PC-9 (cell line): ENCODE measurements around the gene HELZ. TPM values are rescaled to one million over a fixed set of nuclear protein-coding genes. Genes with fewer than 3 reads are reported as not detected.
"Not testable (repeated sequence)": the region's sequence is repeated elsewhere in the genome, so short reads cannot be mapped to it uniquely, and the experiment has no call there.

Experiments
- BruUV-seq: library from RNA; stranded (reverse); fragments of 400-500 nt; replicated peaks from 2 replicates; lab custom pipeline; 2021; lab: Mats Ljungman, UMichigan
- CTCF ChIA-PET: fragments of 300-600 bp; sonication (Branson Sonifier 250); formaldehyde crosslinking; loops from one replicate; lab custom pipeline; 2022; ENCODE audit warnings: antibody characterized with exemption; lab: Charles Lee
- POLR2A ChIA-PET: fragments of 300-600 bp; sonication (Branson Sonifier 250); formaldehyde crosslinking; loops from one replicate; lab custom pipeline; 2022; ENCODE audit warnings: antibody characterized with exemption; ENCODE audit not compliant: unreplicated experiment; lab: Charles Lee
- DNase-seq, 2 experiments: peaks; one replicate each; pipeline versions ENCODE4 v3.0.0 to v3.0.0-alpha.2; 2015 to 2022; ENCODE audit warnings: mixed read lengths in 1 of 2
- H2AFZ ChIP-seq: fragments of 200-600 bp; sonication (generic); 2 replicates; pipeline ENCODE4 v1.8.1; 2017; ENCODE audit warnings: antibody characterized with exemption
- H3F3A ChIP-seq: fragments of 200-600 bp; sonication (generic); 2 replicates; pipeline ENCODE4 v1.8.1; 2017; ENCODE audit warnings: antibody characterized with exemption, mild to moderate bottlenecking, low read depth; ENCODE audit not compliant: insufficient read depth
- H3K27ac ChIP-seq: fragments of 200-600 bp; sonication (generic); 2 replicates; pipeline ENCODE4 v1.6.1; 2016; ENCODE audit warnings: mixed run types
- H3K27me3 ChIP-seq: fragments of 200-600 bp; sonication (generic); 2 replicates; pipeline ENCODE4 v1.6.1; 2016; ENCODE audit warnings: low read depth, mixed run types; ENCODE audit not compliant: insufficient read depth
- H3K36me3 ChIP-seq: fragments of 200-600 bp; sonication (generic); 2 replicates; pipeline ENCODE4 v1.6.1; 2016; ENCODE audit warnings: low read depth, mixed run types
- H3K4me1 ChIP-seq: fragments of 200-600 bp; sonication (generic); replicated peaks from 2 replicates; pipeline ENCODE4 v1.6.1; 2016; ENCODE audit warnings: mixed run types; ENCODE audit not compliant: insufficient read depth
- H3K4me2 ChIP-seq: fragments of 200-600 bp; sonication (generic); 2 replicates; pipeline ENCODE4 v1.6.1; 2017; ENCODE audit warnings: mixed run types
- H3K4me3 ChIP-seq: fragments of 200-600 bp; sonication (generic); 2 replicates; pipeline ENCODE4 v1.6.1; 2016; ENCODE audit warnings: mixed run types
- H3K79me2 ChIP-seq: fragments of 200-600 bp; sonication (generic); 2 replicates; pipeline ENCODE4 v1.6.1; 2017; ENCODE audit warnings: low read depth, mixed run types
- H3K9me2 ChIP-seq: fragments of 200-600 bp; sonication (generic); 2 replicates; pipeline ENCODE4 v1.8.1; 2017; ENCODE audit warnings: mild to moderate bottlenecking; ENCODE audit not compliant: insufficient read depth
- H3K9me3 ChIP-seq: fragments of 200-600 bp; sonication (generic); 2 replicates; pipeline ENCODE4 v1.8.1; 2016; ENCODE audit warnings: low read depth; ENCODE audit not compliant: insufficient read depth
- H4K20me1 ChIP-seq: fragments of 200-600 bp; sonication (generic); 2 replicates; pipeline ENCODE4 v1.8.1; 2017; ENCODE audit not compliant: insufficient read depth
- EZH2 ChIP-seq: fragments of 200-600 bp; sonication (generic); IDR thresholded peaks from 2 replicates; pipeline ENCODE4 v1.8.0; 2017; ENCODE audit warnings: antibody characterized with exemption, low read depth
- intact Hi-C: fragments of 100-400 bp; cut with micrococcal nuclease; formaldehyde crosslinking; loops from one replicate; pipeline ENCODE4 v1.10.0; 2022; ENCODE audit not compliant: unreplicated experiment
- total RNA-seq: library from RNA; stranded (reverse); gene quantifications from 2 replicates; pipeline ENCODE4 v1.2.3, GENCODE V29; 2021
- TF ChIP-seq, protein P1 (sequence below): fragments of 200-600 bp; sonication (generic); conservative IDR thresholded peaks from 2 replicates; pipeline ENCODE4 v1.6.1; 2017; ENCODE audit warnings: mixed run types, antibody characterized with exemption, mild to moderate bottlenecking, moderate library complexity

HELZ gene
- total RNA-seq, 1 experiment from 2014 or later, result 38.0 TPM

DNA sequence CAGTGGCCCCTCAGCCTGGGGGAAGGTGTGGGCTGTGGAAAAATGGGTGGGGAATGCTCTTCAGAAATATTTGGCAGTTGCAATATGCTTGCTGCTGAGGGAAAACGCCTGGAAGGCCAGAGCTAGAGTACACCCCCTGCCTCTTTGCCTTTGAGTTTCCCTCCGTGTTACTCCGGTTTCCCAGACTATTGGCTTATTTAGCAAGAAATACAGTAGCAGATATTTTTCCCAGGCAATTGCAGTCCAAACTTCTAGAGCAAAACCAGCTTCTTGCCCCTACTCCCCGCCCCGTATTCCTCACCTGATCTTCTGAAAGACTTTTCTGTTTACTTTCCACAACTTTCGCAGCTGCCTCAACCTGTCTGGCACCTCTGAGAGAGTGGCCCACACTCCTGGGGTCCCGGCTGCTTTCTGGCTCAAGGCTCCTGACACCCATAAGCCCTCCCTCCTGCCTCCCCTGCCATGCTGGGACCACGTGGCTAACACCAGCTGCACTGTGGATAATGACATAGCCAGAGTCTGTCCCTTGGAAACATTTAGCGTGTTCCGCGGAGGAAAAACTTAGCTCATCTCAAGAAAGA, 45.8 kb upstream of the HELZ start:
- H3F3A ChIP-seq, result peaks cover 5% of the 10 kb centered on the region; the same call in 1 of the 2 replicates
- POLR2A ChIA-PET, result no interaction called here
- intact Hi-C loops, result no loop called here
- H3K27ac ChIP-seq, result no peak overlapping the region
- H3K4me2 ChIP-seq, result no peak overlapping the region
- H3K9me2 ChIP-seq, result no peaks in the 10 kb centered on the region
- TF ChIP-seq, protein P1, sequence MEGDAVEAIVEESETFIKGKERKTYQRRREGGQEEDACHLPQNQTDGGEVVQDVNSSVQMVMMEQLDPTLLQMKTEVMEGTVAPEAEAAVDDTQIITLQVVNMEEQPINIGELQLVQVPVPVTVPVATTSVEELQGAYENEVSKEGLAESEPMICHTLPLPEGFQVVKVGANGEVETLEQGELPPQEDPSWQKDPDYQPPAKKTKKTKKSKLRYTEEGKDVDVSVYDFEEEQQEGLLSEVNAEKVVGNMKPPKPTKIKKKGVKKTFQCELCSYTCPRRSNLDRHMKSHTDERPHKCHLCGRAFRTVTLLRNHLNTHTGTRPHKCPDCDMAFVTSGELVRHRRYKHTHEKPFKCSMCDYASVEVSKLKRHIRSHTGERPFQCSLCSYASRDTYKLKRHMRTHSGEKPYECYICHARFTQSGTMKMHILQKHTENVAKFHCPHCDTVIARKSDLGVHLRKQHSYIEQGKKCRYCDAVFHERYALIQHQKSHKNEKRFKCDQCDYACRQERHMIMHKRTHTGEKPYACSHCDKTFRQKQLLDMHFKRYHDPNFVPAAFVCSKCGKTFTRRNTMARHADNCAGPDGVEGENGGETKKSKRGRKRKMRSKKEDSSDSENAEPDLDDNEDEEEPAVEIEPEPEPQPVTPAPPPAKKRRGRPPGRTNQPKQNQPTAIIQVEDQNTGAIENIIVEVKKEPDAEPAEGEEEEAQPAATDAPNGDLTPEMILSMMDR, result no peak
- TF ChIP-seq EZH2, result no peak
- no peak overlapping the region for H2AFZ ChIP-seq
- BruUV-seq, result no TSS peak
- CTCF ChIA-PET, result no interaction called here
- H3K4me1 ChIP-seq, result no peaks in the 10 kb centered on the region
- H3K27me3 ChIP-seq, result no peaks in the 10 kb centered on the region
- no peaks in the 10 kb centered on the region for H3K9me3 ChIP-seq
- H3K4me3 ChIP-seq, result no peak overlapping the region
- no peaks in the 10 kb centered on the region for H3K36me3 ChIP-seq
- no peak for DNase-seq
- no peaks in the 10 kb centered on the region for H4K20me1 ChIP-seq
- no peaks in the 10 kb centered on the region for H3K79me2 ChIP-seq

DNA sequence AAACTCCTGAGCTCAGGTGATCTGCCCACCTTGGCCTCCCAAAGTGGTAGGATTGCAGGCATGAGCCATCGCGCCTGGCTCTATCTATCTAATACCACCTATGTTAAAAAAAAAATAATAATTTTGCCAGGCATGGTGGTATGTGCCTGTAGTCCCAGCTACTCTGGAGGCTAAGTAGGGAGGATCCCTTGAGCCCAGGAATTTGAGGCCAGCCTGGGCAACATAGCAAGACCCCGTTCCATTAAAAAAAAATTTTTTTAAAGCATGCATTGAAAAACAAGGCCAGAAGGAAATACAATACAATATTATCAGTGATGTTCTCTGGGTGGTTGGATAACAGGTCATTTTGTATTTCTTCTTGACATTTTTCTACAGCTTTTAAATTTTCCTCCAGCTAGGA, 45.2 kb upstream of the HELZ start:
- no TSS peak for BruUV-seq
- Histone ChIP-seq H2AFZ (no peak overlapping the region), H3K4me3 (no peak overlapping the region), H3K27ac (no peak overlapping the region), H3K27me3 (no peaks in the 10 kb centered on the region), H3F3A (peaks cover 5% of the 10 kb centered on the region; the same call in 1 of the 2 replicates), H3K36me3 (no peaks in the 10 kb centered on the region), H3K9me3 (no peaks in the 10 kb centered on the region), H3K4me1 (no peaks in the 10 kb centered on the region), H4K20me1 (no peaks in the 10 kb centered on the region), H3K4me2 (no peak overlapping the region), H3K9me2 (no peaks in the 10 kb centered on the region), H3K79me2 (no peaks in the 10 kb centered on the region)
- ChIA-PET CTCF (no interaction called here), POLR2A (no interaction called here)
- DNase-seq, result no peak
- TF ChIP-seq, protein P1, result no peak
- no peak for TF ChIP-seq EZH2
- intact Hi-C loops, result no loop called here

DNA sequence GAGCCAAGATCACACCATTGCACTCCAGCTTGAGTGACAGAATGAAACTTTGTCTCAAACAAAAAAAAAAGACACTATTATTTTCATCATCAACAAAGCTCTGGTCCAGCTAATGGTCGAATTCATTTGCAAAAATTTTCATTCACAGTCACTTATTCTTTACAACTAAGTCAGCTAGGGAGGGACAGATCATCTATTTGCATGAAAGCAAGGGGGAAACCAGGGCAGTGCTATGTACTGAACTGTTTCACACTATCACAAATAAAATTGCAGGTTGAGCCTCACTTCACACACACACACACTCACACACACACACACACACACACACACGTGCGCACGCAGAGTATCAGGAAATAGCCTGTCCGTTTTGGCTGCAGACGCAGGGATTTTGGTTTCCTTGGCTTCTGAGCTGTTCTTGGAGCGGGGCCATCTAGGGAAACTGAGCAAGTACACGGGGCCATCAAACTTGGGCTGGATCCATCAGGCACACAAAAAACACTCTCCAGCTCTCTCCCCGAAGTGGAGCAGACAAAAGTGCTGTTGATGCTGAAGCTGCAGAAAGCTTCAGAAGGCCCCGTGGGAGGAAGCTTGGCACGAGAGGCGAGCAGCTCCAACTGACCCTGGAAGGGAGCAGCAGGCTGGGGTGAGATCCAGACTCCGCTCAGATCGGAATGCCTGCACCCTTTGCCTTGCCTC, 44.3 kb upstream of the HELZ start:
- Histone ChIP-seq H3K9me3 (no peaks in the 10 kb centered on the region), H3K4me3 (no peak overlapping the region), H3K27me3 (no peaks in the 10 kb centered on the region), H4K20me1 (no peaks in the 10 kb centered on the region), H3K9me2 (no peaks in the 10 kb centered on the region), H2AFZ (no peak overlapping the region), H3K79me2 (no peaks in the 10 kb centered on the region), H3K4me1 (no peaks in the 10 kb centered on the region), H3F3A (peaks cover 5% of the 10 kb centered on the region; the same call in 1 of the 2 replicates), H3K36me3 (no peaks in the 10 kb centered on the region), H3K27ac (no peak overlapping the region), H3K4me2 (no peak overlapping the region)
- BruUV-seq, result no TSS peak
- CTCF ChIA-PET, result no interaction called here
- DNase-seq, result no peak
- POLR2A ChIA-PET, result no interaction called here
- intact Hi-C loops, result no loop called here
- TF ChIP-seq, protein P1, result no peak
- TF ChIP-seq EZH2, result no peak

DNA sequence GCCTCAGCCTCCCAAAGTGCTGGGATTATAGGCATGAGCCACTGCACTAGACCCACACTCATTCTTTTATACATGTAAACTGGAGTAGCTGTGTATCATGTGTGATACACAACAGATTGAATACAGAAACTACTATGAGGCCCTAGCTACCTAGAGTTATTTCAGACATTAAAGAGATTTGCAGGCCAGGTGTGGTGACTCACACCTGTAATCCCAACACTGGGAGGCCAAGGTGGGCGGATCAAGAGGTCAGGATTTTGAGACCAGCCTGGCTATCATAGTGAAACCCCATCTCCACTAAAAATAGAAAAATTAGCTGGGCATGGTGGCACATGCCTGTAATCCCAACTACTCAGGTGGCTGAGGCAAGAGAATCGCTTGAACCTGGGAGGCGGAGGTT, 41.8 kb upstream of the HELZ start:
- H2AFZ ChIP-seq, H3K27me3 ChIP-seq, H3K4me1 ChIP-seq, intact Hi-C loops, H3K4me3 ChIP-seq, BruUV-seq, H3K4me2 ChIP-seq, H4K20me1 ChIP-seq, H3K79me2 ChIP-seq, H3K36me3 ChIP-seq, CTCF ChIA-PET, H3K27ac ChIP-seq, H3K9me3 ChIP-seq, DNase-seq, H3K9me2 ChIP-seq: not testable (repeated sequence)
- POLR2A ChIA-PET, result interaction anchor here (0.6 to 0.7 kb wide), 2 partner anchors 65 to 595 kb away, joined by 3 to 4 read pairs; no protein-coding TSS in a partner anchor
- peaks cover 13% of the 10 kb centered on the region; the same call in 1 of the 2 replicates for H3F3A ChIP-seq
